Activated naive CD4-positive, alpha-beta T cell (primary cell): ENCODE measurements around the gene TCERG1L.
"Not testable (repeated sequence)": the region's sequence is repeated elsewhere in the genome, so short reads cannot be mapped to it uniquely, and the experiment has no call there.

ENCODE experiments used
- DNase-seq, 4 experiments: peaks; one replicate each; lab custom pipeline; 2025; lab: John Stamatoyannopoulos, UW

TCERG1L gene

GRCh38 chr10:131086094-131086493 lies 225.4 kb downstream of the TCERG1L start:
- no peak for DNase-seq

GRCh38 chr10:131085091-131085860 lies 226.2 kb downstream of the TCERG1L start:
- DNase-seq, result no peak

- DNase-seq, result no peak
Observed at GRCh38 chr10:131084791-131085090, 226.8 kb downstream of the TCERG1L start.

- no peak for DNase-seq
Observed at GRCh38 chr10:131083915-131084790, 227.4 kb downstream of the TCERG1L start.

GRCh38 chr10:131082991-131083481 lies 228.5 kb downstream of the TCERG1L start:
- DNase-seq, result no peak

- no peak for DNase-seq
Observed at GRCh38 chr10:131082201-131082850, 229.2 kb downstream of the TCERG1L start.

GRCh38 chr10:131081786-131082185 lies 229.7 kb downstream of the TCERG1L start:
- no peak for DNase-seq

- DNase-seq, result no peak
Observed at GRCh38 chr10:131081376-131081775, 230.1 kb downstream of the TCERG1L start.

- DNase-seq, result no peak
Observed at GRCh38 chr10:131080571-131080970, 230.9 kb downstream of the TCERG1L start.

- DNase-seq, result no peak
Observed at GRCh38 chr10:131079314-131079713, 232.2 kb downstream of the TCERG1L start.

- DNase-seq, result not testable (repeated sequence)
Observed at GRCh38 chr10:131078882-131079280, 232.6 kb downstream of the TCERG1L start.

GRCh38 chr10:131078131-131078881 lies 233.2 kb downstream of the TCERG1L start:
- no peak for DNase-seq

- DNase-seq, result no peak
Observed at GRCh38 chr10:131077724-131078123, 233.8 kb downstream of the TCERG1L start.

GRCh38 chr10:131077031-131077430 lies 234.5 kb downstream of the TCERG1L start:
- no peak for DNase-seq

GRCh38 chr10:131076356-131076755 lies 235.2 kb downstream of the TCERG1L start:
- no peak for DNase-seq

GRCh38 chr10:131075218-131075770 lies 236.2 kb downstream of the TCERG1L start:
- no peak for DNase-seq

- DNase-seq, result no peak
Observed at GRCh38 chr10:131074682-131075081, 236.8 kb downstream of the TCERG1L start.

GRCh38 chr10:131073469-131074035 lies 238.0 kb downstream of the TCERG1L start:
- DNase-seq, result no peak

GRCh38 chr10:131072651-131073468 lies 238.7 kb downstream of the TCERG1L start:
- no peak for DNase-seq

- no peak for DNase-seq
Observed at GRCh38 chr10:131071721-131072120, 239.8 kb downstream of the TCERG1L start.
